Measurements from ENCODE around the gene TMEM266.

The TMEM266 gene

DNA sequence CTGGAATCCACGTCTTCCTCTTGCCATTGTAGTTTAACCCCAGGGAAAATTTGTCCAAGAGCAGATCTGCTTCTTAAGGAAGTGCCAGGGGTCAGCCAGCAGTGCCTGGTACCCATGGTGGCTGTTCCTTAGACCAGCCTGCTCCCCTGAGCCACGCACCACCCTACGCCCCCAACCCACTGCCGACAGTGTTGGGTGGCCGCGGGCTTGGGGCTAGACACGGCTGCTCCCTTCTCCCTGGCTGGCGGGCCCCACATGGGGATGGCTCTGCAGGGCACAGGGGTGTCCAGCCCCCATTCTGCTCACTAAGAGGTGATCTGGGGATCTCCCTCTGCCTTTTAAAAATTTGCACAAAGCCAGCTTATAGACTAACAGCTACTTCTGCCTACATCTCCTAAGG is 104.8 kb downstream of the TMEM266 start:
- H3K27me3 ChIP-seq (replicated peaks; ENCODE audit: control insufficient read depth, insufficient read depth, low read length): peaks cover 7% of the 10 kb centered on the region
- no peak for DNase-seq (ENCODE audit: low read depth)
- H3K9me3 ChIP-seq (ENCODE audit: control insufficient read depth, low read length): no peaks in the 10 kb centered on the region
- H3K9ac ChIP-seq (ENCODE audit: low read length): no peak overlapping the region
- H3K4me3 ChIP-seq (ENCODE audit: low read length): no peak overlapping the region
- peaks cover 44% of the 10 kb centered on the region for H3K4me1 ChIP-seq (ENCODE audit: control insufficient read depth, insufficient read depth, low read length)
- no peaks in the 10 kb centered on the region for H3K36me3 ChIP-seq (ENCODE audit: control insufficient read depth, insufficient read depth, low read length, severe bottlenecking)

GRCh38 chr15:76165951-76166350 is 106.2 kb downstream of the TMEM266 start:
- no peak overlapping the region for H3K4me3 ChIP-seq (ENCODE audit: low read length)
- peaks cover 49% of the 10 kb centered on the region for H3K4me1 ChIP-seq (ENCODE audit: control insufficient read depth, insufficient read depth, low read length)
- no peaks in the 10 kb centered on the region for H3K27me3 ChIP-seq (replicated peaks; ENCODE audit: control insufficient read depth, insufficient read depth, low read length)
- no peak overlapping the region for H3K9ac ChIP-seq (ENCODE audit: low read length)
- H3K36me3 ChIP-seq (ENCODE audit: control insufficient read depth, insufficient read depth, low read length, severe bottlenecking): no peaks in the 10 kb centered on the region
- no peaks in the 10 kb centered on the region for H3K9me3 ChIP-seq (ENCODE audit: control insufficient read depth, low read length)
- DNase-seq (ENCODE audit: low read depth): no peak

- Histone ChIP-seq H3K9me3 (ENCODE audit: control insufficient read depth, low read length) (no peaks in the 10 kb centered on the region), H3K4me1 (ENCODE audit: control insufficient read depth, insufficient read depth, low read length) (peaks cover 24% of the 10 kb centered on the region), H3K9ac (ENCODE audit: low read length) (no peak overlapping the region), H3K4me3 (ENCODE audit: low read length) (no peak overlapping the region), H3K27me3 (replicated peaks; ENCODE audit: control insufficient read depth, insufficient read depth, low read length) (no peaks in the 10 kb centered on the region), H3K36me3 (ENCODE audit: control insufficient read depth, insufficient read depth, low read length, severe bottlenecking) (no peaks in the 10 kb centered on the region)
- DNase-seq (ENCODE audit: low read depth): no peak
Measured at GRCh38 chr15:76168237-76168984, 108.6 kb downstream of the TMEM266 start.

DNA sequence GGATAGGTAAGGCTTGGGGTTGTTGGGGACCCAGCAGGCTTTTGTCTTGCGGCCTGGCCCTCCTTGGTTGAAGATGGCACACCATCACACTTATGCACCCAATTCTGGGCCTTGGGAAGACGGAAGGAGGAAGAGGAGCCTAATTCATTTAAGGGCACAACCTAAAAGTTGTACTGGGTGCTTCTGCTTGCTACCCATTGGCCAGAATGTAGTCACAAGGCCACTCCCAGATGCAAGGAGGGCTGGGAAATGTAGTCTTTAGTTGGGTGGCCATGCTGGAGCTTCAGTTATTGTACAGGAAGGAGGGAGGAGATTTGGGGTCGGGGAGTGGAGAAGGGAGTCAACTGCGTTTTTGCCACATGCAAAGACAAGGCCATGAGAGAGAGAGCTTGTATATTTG is 109.2 kb downstream of the TMEM266 start:
- no peak overlapping the region for H3K4me3 ChIP-seq (ENCODE audit: low read length)
- no peaks in the 10 kb centered on the region for H3K9me3 ChIP-seq (ENCODE audit: control insufficient read depth, low read length)
- DNase-seq (ENCODE audit: low read depth): no peak
- peaks cover 18% of the 10 kb centered on the region for H3K4me1 ChIP-seq (ENCODE audit: control insufficient read depth, insufficient read depth, low read length)
- no peaks in the 10 kb centered on the region for H3K36me3 ChIP-seq (ENCODE audit: control insufficient read depth, insufficient read depth, low read length, severe bottlenecking)
- H3K27me3 ChIP-seq (replicated peaks; ENCODE audit: control insufficient read depth, insufficient read depth, low read length): no peaks in the 10 kb centered on the region
- no peak overlapping the region for H3K9ac ChIP-seq (ENCODE audit: low read length)

DNA sequence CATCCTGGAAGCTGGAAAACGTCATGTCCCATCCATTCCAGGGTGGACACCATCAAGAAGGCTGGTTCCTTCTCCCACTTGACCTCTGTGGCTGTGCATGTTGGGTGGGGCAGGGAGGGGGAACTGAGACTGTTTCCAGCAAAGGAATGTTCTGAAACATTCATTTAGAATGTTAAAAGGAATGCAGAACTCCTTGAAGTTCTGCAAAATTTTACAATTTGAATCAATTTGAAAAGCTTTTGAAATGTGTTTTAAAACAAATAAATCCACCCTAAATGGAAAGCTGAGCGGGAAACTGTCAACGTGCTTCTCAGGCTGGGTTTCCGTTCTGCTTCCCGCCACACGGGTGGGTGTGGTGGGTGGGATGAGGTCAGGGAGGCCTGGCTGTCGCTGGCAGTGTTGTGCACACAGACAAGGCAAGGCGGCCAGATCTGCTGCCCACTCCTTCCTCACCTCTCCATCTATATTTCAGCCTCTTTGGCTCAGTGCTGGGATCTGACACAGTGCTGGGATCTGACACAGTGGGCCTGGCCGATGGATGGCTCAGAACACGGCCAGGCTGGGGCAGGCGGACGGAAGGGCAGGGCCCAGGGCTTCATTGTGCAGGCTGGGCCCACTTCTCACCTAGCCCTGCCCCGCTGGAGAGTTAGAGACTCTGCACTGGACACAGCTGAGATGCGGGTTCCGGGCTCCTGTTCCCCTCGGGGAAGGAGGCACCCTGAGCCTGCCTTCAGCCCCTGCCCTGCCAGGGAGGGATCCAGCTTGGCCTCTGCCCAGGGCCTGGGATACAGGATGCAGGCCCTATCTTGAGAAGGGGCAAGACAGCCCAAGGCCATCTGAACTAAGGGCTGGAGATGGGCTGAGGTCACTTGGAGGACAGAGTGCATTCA is 110.4 kb downstream of the TMEM266 start:
- Histone ChIP-seq H3K4me3 (ENCODE audit: low read length) (no peak overlapping the region), H3K9ac (ENCODE audit: low read length) (peak overlapping the region; percentile 76), H3K27me3 (replicated peaks; ENCODE audit: control insufficient read depth, insufficient read depth, low read length) (no peaks in the 10 kb centered on the region), H3K4me1 (ENCODE audit: control insufficient read depth, insufficient read depth, low read length) (peaks cover 15% of the 10 kb centered on the region), H3K36me3 (ENCODE audit: control insufficient read depth, insufficient read depth, low read length, severe bottlenecking) (no peaks in the 10 kb centered on the region), H3K9me3 (ENCODE audit: control insufficient read depth, low read length) (peaks cover 4% of the 10 kb centered on the region)
- peak; percentile 38 for DNase-seq (ENCODE audit: low read depth)

DNA sequence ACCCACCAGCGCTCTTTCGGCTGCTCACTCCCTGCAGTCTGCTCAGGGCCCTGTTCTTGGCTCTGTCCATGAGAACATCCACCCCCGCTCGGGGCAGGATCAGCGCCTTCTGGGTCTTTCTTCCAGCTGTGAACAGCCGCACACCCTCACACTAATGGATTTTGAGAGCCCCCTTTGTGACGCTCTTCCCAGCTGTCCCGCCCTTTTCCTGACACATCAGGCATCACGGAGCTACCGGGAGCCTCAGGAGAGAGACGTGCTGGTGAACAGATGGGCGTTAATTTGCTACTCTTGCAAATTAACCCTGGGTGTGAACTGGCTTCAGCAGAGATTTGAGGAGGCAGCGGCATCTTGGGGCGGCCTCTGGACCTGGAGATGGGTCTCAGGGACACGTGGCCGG is 113.0 kb downstream of the TMEM266 start:
- DNase-seq (ENCODE audit: low read depth): no peak
- peaks cover 23% of the 10 kb centered on the region for H3K4me1 ChIP-seq (ENCODE audit: control insufficient read depth, insufficient read depth, low read length)
- H3K4me3 ChIP-seq (ENCODE audit: low read length): no peak overlapping the region
- H3K27me3 ChIP-seq (replicated peaks; ENCODE audit: control insufficient read depth, insufficient read depth, low read length): no peaks in the 10 kb centered on the region
- peaks cover 8% of the 10 kb centered on the region for H3K9me3 ChIP-seq (ENCODE audit: control insufficient read depth, low read length)
- H3K36me3 ChIP-seq (ENCODE audit: control insufficient read depth, insufficient read depth, low read length, severe bottlenecking): no peaks in the 10 kb centered on the region
- H3K9ac ChIP-seq (ENCODE audit: low read length): no peak overlapping the region

DNA sequence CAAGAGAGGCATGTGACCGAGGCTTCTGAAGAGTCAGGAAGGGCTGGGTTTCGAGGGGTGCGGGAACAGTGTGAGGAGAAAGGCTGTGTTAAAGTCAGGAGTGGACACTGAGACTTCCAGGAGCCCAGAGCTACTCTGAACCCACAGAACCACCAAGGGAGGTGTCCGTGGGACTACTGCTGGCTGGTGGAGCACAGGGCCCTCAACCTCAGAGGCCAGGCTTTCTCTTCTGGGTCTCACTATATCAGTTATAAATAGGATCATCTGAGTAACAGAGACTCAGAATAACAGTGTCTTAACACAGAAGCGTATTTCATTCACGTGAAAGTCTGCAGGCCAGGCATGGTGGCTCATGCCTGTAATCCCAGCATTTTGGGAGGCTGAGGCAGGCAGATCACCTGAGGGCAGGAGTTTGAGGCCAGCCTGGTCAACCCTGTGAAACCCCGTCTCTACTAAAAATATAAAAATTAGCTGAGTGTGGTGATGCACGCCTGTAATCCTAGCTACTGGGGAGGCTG is 113.6 kb downstream of the TMEM266 start:
- H3K27me3 ChIP-seq (replicated peaks; ENCODE audit: control insufficient read depth, insufficient read depth, low read length): no peaks in the 10 kb centered on the region
- H3K9ac ChIP-seq (ENCODE audit: low read length): no peak overlapping the region
- H3K9me3 ChIP-seq (ENCODE audit: control insufficient read depth, low read length): peaks cover 8% of the 10 kb centered on the region
- DNase-seq (ENCODE audit: low read depth): no peak
- peaks cover 29% of the 10 kb centered on the region for H3K4me1 ChIP-seq (ENCODE audit: control insufficient read depth, insufficient read depth, low read length)
- no peak overlapping the region for H3K4me3 ChIP-seq (ENCODE audit: low read length)
- H3K36me3 ChIP-seq (ENCODE audit: control insufficient read depth, insufficient read depth, low read length, severe bottlenecking): no peaks in the 10 kb centered on the region

GRCh38 chr15:76174654-76175053 is 114.9 kb downstream of the TMEM266 start:
- Histone ChIP-seq H3K4me1 (ENCODE audit: control insufficient read depth, insufficient read depth, low read length) (peaks cover 28% of the 10 kb centered on the region), H3K4me3 (ENCODE audit: low read length) (no peak overlapping the region), H3K27me3 (replicated peaks; ENCODE audit: control insufficient read depth, insufficient read depth, low read length) (no peaks in the 10 kb centered on the region), H3K9me3 (ENCODE audit: control insufficient read depth, low read length) (peaks cover 8% of the 10 kb centered on the region), H3K36me3 (ENCODE audit: control insufficient read depth, insufficient read depth, low read length, severe bottlenecking) (no peaks in the 10 kb centered on the region), H3K9ac (ENCODE audit: low read length) (no peak overlapping the region)
- no peak for DNase-seq (ENCODE audit: low read depth)

GRCh38 chr15:76175442-76175841 is 115.7 kb downstream of the TMEM266 start:
- Histone ChIP-seq H3K36me3 (ENCODE audit: control insufficient read depth, insufficient read depth, low read length, severe bottlenecking) (no peaks in the 10 kb centered on the region), H3K4me3 (ENCODE audit: low read length) (no peak overlapping the region), H3K27me3 (replicated peaks; ENCODE audit: control insufficient read depth, insufficient read depth, low read length) (no peaks in the 10 kb centered on the region), H3K9ac (ENCODE audit: low read length) (no peak overlapping the region), H3K4me1 (ENCODE audit: control insufficient read depth, insufficient read depth, low read length) (peaks cover 20% of the 10 kb centered on the region), H3K9me3 (ENCODE audit: control insufficient read depth, low read length) (peaks cover 8% of the 10 kb centered on the region)
- no peak for DNase-seq (ENCODE audit: low read depth)

GRCh38 chr15:76176059-76176458 is 116.3 kb downstream of the TMEM266 start:
- no peaks in the 10 kb centered on the region for H3K36me3 ChIP-seq (ENCODE audit: control insufficient read depth, insufficient read depth, low read length, severe bottlenecking)
- H3K9me3 ChIP-seq (ENCODE audit: control insufficient read depth, low read length): peaks cover 8% of the 10 kb centered on the region
- peaks cover 18% of the 10 kb centered on the region for H3K4me1 ChIP-seq (ENCODE audit: control insufficient read depth, insufficient read depth, low read length)
- H3K9ac ChIP-seq (ENCODE audit: low read length): no peak overlapping the region
- no peaks in the 10 kb centered on the region for H3K27me3 ChIP-seq (replicated peaks; ENCODE audit: control insufficient read depth, insufficient read depth, low read length)
- H3K4me3 ChIP-seq (ENCODE audit: low read length): no peak overlapping the region
- no peak for DNase-seq (ENCODE audit: low read depth)

DNA sequence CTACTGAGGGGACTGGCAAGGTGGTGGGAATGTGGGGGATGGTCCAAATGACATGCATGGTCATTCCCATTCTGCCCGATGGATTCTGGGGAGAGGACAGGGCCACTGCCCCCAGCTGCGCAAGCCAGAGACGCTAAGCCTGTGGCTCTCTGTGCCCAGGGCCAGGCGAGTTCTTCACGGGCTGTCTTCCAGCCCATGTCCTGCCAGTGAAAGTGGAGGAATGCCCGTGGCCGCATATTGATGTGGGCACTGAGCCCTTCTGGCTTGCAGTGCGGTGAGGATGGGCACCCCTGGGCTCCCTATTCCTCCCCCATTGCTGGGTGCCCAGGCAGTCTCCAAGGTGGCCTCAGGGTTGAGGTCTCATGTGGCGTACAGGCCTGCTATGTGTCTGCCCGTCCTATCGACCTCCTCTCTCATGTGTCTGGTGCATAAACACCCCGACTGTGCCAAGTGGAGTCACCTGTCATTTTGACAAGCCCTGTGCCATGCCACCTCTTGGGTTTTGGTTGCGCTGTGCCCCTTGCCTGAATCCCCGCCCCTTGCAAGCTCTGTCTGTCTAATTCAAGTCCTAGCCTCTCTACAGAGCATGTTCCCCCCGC is 116.8 kb downstream of the TMEM266 start:
- Histone ChIP-seq H3K27me3 (replicated peaks; ENCODE audit: control insufficient read depth, insufficient read depth, low read length) (no peaks in the 10 kb centered on the region), H3K9me3 (ENCODE audit: control insufficient read depth, low read length) (peaks cover 8% of the 10 kb centered on the region), H3K4me1 (ENCODE audit: control insufficient read depth, insufficient read depth, low read length) (peaks cover 18% of the 10 kb centered on the region), H3K9ac (ENCODE audit: low read length) (no peak overlapping the region), H3K4me3 (ENCODE audit: low read length) (no peak overlapping the region), H3K36me3 (ENCODE audit: control insufficient read depth, insufficient read depth, low read length, severe bottlenecking) (no peaks in the 10 kb centered on the region)
- DNase-seq (ENCODE audit: low read depth): no peak
